H1 (cell line): ENCODE measurements around the gene PCDH9.

Experiments used
- CREB1 ChIP-seq: IDR thresholded peaks from 2 replicates; pipeline ENCODE4 v1.6.1; 2012; ENCODE audit warnings: inconsistent platforms
- E2F6 ChIP-seq: IDR thresholded peaks from 2 replicates; pipeline ENCODE4 v1.6.1; 2012; ENCODE audit warnings: inconsistent platforms
- EP300 ChIP-seq, 2 experiments: IDR thresholded peaks; 1 replicate in 1 of 2; 2 replicates in 1 of 2; pipeline ENCODE4 v1.6.1; 2011 to 2012; ENCODE audit warnings: low read depth in 2 of 2, low read length in 2 of 2, mild to moderate bottlenecking in 2 of 2, borderline replicate concordance in 1 of 2, inconsistent platforms in 1 of 2, moderate library complexity in 1 of 2
- HDAC6 ChIP-seq: IDR thresholded peaks from one replicate; pipeline ENCODE4 v1.7.1; 2012; ENCODE audit warnings: low read depth, mild to moderate bottlenecking, inconsistent platforms, low read length, moderate library complexity
- JUN ChIP-seq: IDR thresholded peaks from 2 replicates; pipeline ENCODE4 v1.6.1; 2011; ENCODE audit warnings: low read depth, mild to moderate bottlenecking, improper control_type of control experiment, low read length
- POLR2A ChIP-seq, 2 experiments: IDR thresholded peaks; 1 replicate in 1 of 2; 2 replicates in 1 of 2; pipeline ENCODE4 v1.6.1; 2011; ENCODE audit warnings: low read depth in 2 of 2, low read length in 2 of 2, mild to moderate bottlenecking in 2 of 2; ENCODE audit errors: control extremely low read depth in 1 of 2
- RNF2 ChIP-seq: fragments of 200-900, 300-1000 bp; sonication (generic); IDR thresholded peaks from 2 replicates; pipeline ENCODE4 v1.7.1; 2016; ENCODE audit warnings: borderline replicate concordance, low read depth, mild to moderate bottlenecking, antibody characterized with exemption, low read length; ENCODE audit not compliant: poor library complexity, severe bottlenecking; ENCODE audit errors: missing control alignments
- TAF1 ChIP-seq: IDR thresholded peaks from 2 replicates; pipeline ENCODE4 v1.6.1; 2011; ENCODE audit warnings: mild to moderate bottlenecking, low read depth, low read length
- TBP ChIP-seq: IDR thresholded peaks from 2 replicates; pipeline ENCODE4 v1.6.1; 2011; ENCODE audit warnings: low read depth, low read length, improper control_type of control experiment

GRCh38 chr13:66612983-66613382, 617.2 kb downstream of the PCDH9 start:
- TF ChIP-seq CREB1 (no peak), JUN (no peak), RNF2 (no peak), EP300 (IDR thresholded peaks at IDR 0.05; ENCODE audit: borderline replicate concordance in 1 of 2, low read depth in 2 of 2, low read length in 2 of 2) (no peak), HDAC6 (no peak), TBP (no peak), POLR2A (IDR thresholded peaks at IDR 0.05; ENCODE audit: control extremely low read depth in 1 of 2, low read depth in 2 of 2, low read length in 2 of 2) (no peak), E2F6 (no peak), TAF1 (no peak)
